BLaER1 treated with 17β-estradiol and CSF1 and Interleukin-3, amounts not matched to agents 10 nM and 100 nM (cell line): Measurements from ENCODE around the gene KIF3A.

ENCODE experiments used
- H3K27ac ChIP-seq, 11 experiments: shearing (Covaris generic); formaldehyde crosslinking; 2 replicates each; pipeline ENCODE4 v1.8.1; 2022
- H3K27me3 ChIP-seq, 11 experiments: shearing (Covaris generic); formaldehyde crosslinking; 2 replicates each; pipeline ENCODE4 v1.8.1; 2022
- H3K36me3 ChIP-seq, 11 experiments: shearing (Covaris generic); formaldehyde crosslinking; 2 replicates each; pipeline ENCODE4 v1.8.1; 2022
- H3K4me1 ChIP-seq, 10 experiments: shearing (Covaris generic); formaldehyde crosslinking; 2 replicates each; pipeline ENCODE4 v1.8.1; 2022
- H3K4me2 ChIP-seq, 11 experiments: shearing (Covaris generic); formaldehyde crosslinking; 2 replicates each; pipeline ENCODE4 v1.8.1; 2022
- H3K4me3 ChIP-seq, 10 experiments: shearing (Covaris generic); formaldehyde crosslinking; 2 replicates each; pipeline ENCODE4 v1.8.1; 2022
- H3K9ac ChIP-seq, 11 experiments: shearing (Covaris generic); formaldehyde crosslinking; 2 replicates each; pipeline ENCODE4 v1.8.1; 2022
- H3K9me3 ChIP-seq, 11 experiments: shearing (Covaris generic); formaldehyde crosslinking; replicated peaks in 1 of 11; 2 replicates each; pipeline ENCODE4 v1.8.1; 2022
- H4K20me1 ChIP-seq, 11 experiments: shearing (Covaris generic); formaldehyde crosslinking; 2 replicates each; pipeline ENCODE4 v1.8.1; 2022
- Cebpa-rat ChIP-seq, 11 experiments: shearing (Covaris generic); IDR thresholded peaks; 2 replicates each; pipeline ENCODE4 v1.8.1; 2022

The KIF3A gene

DNA sequence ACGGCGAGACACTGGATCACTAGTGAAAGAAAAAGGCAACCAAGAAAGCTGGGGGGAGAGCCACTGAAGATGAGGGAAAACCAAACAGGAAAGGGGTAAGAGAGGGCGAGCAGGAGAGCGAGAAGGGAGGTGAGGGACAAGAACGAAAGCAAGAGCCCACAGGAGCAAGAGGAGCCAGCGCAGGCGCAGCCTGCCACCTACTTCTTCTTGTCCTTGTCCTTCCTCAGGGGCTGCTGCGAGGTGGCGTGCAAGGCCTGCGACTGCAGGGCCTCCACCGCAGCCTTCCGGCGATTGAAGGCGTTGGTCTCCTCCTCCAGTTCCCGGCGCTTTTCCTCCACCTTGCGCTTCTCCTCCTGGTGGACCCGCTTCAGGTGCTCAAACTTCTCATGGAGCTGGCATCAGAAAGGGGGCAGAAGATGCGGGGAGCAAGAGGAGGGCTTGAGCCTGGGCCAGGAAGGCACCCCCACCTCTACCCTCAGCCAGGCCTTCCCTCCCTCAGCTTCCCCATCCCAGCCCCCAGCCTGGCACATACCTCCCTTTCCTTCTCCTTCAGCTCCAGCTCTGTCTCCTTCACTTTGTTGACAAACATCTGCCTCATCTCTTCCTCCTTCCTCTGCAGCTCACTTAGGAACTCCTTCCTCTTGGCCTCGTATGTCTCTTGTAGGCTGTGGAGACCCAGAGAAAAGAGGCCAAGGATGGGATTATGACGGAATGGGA lies 23.4 kb upstream of the KIF3A start:
- Histone ChIP-seq H3K36me3 (peaks cover 12 to 73% (median 38%) of the 10 kb centered on the region in 11 experiments; a peak in 20 of 22 replicates), H3K9me3 (no peaks in the 10 kb centered on the region), H3K27me3 (no peaks in the 10 kb centered on the region), H3K9ac (no peak overlapping the region), H4K20me1 (no peaks in the 10 kb centered on the region), H3K4me3 (no peak overlapping the region), H3K4me2 (peak overlapping the region in 1 of 11 experiments; percentile 11; a peak in 1 of 22 replicates), H3K4me1 (peaks cover 0 to 34% (median 13%) of the 10 kb centered on the region in 10 experiments; a peak in 12 of 20 replicates), H3K27ac (no peak overlapping the region)
- TF ChIP-seq Cebpa-rat (IDR thresholded peaks at IDR 0.05) = no peak

GRCh38 chr5:132760049-132760420 lies 22.7 kb upstream of the KIF3A start:
- H3K27ac ChIP-seq = no peak overlapping the region
- TF ChIP-seq Cebpa-rat (IDR thresholded peaks at IDR 0.05) = no peak
- H3K4me3 ChIP-seq = no peak overlapping the region
- no peak overlapping the region for H3K9ac ChIP-seq
- H3K36me3 ChIP-seq = peaks cover 12 to 67% (median 38%) of the 10 kb centered on the region in 11 experiments; a peak in 20 of 22 replicates
- no peaks in the 10 kb centered on the region for H3K9me3 ChIP-seq
- H3K4me1 ChIP-seq = peaks cover 0 to 34% (median 11%) of the 10 kb centered on the region in 10 experiments; a peak in 10 of 20 replicates
- no peak overlapping the region for H3K4me2 ChIP-seq
- H4K20me1 ChIP-seq = no peaks in the 10 kb centered on the region
- H3K27me3 ChIP-seq = no peaks in the 10 kb centered on the region

DNA sequence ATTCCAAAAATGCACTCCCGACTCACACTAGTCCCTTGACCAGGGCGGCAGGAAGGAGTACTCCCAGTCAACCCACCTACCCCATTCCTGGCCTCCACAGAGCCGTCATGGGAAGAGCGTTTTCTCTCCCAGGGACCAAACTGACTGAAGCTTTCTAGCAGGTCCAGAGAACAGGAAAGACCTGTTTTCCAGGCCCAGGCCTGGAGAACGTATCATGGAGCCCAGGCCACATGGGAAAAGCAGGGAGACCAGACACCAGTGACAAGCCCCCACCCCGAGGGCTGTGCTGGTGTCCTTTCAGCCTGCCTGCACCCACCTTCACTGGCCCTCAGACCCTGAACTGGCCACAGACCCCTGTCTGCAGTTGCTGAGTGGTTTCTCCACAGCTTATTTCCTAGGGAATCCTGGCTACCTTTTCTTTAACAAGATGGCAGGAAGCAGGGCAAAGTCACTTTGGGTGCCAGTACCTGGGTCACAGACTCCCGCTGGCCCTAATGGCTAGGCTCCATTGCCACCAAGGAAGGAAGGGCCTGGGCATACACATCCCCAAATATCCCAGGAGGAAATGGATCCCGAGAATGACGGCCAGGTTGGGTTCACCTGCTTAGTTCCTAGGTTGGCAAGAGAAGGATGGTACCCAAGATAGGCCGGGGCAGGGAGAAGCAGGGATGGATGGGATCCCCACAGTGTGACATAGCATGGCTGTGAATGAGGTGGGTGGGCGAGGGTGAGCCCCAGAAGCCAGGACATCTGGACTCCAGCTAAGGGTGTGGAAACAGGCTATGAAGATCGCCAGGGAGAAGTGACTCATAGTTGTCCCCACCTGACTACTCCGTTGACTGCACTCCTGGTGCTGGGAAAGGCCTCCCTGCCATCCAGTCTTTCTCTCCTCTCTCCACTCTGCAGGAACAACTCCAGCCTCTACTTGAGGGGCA lies 22.0 kb upstream of the KIF3A start:
- no peaks in the 10 kb centered on the region for H3K9me3 ChIP-seq
- no peak overlapping the region for H3K9ac ChIP-seq
- TF ChIP-seq Cebpa-rat (IDR thresholded peaks at IDR 0.05) = no peak
- H3K27ac ChIP-seq = no peak overlapping the region
- no peak overlapping the region for H3K4me3 ChIP-seq
- H4K20me1 ChIP-seq = no peaks in the 10 kb centered on the region
- no peak overlapping the region for H3K4me2 ChIP-seq
- H3K27me3 ChIP-seq = no peaks in the 10 kb centered on the region
- peaks cover 12 to 60% (median 32%) of the 10 kb centered on the region in 11 experiments; a peak in 19 of 22 replicates for H3K36me3 ChIP-seq
- H3K4me1 ChIP-seq = peaks cover 0 to 32% (median 10%) of the 10 kb centered on the region in 10 experiments; a peak in 10 of 20 replicates

DNA sequence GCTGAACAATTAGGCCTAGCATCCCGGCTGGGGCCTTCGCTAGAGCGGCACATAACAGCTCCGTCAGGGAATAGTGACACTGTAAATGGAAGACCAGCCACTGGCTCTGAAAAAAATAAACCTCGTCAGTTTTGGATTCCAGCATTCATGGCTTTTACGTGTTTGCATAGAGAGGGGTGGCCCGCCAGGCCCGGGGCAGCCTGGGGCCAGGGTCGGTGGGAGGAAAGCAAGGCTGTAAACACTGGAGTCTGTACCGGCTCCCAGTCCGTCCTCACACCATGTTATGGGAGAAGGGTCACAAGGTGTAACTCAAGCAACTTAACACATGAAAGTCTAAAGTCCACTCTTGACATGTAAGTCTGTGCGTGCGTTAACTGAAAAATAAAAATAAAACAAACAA lies 21.1 kb upstream of the KIF3A start:
- H3K4me1 ChIP-seq = peaks cover 0 to 26% (median 6%) of the 10 kb centered on the region in 10 experiments; a peak in 10 of 20 replicates
- no peak overlapping the region for H3K4me2 ChIP-seq
- no peak overlapping the region for H3K4me3 ChIP-seq
- no peaks in the 10 kb centered on the region for H4K20me1 ChIP-seq
- H3K9ac ChIP-seq = no peak overlapping the region
- no peaks in the 10 kb centered on the region for H3K27me3 ChIP-seq
- no peak overlapping the region for H3K27ac ChIP-seq
- TF ChIP-seq Cebpa-rat (IDR thresholded peaks at IDR 0.05) = no peak
- no peaks in the 10 kb centered on the region for H3K9me3 ChIP-seq
- H3K36me3 ChIP-seq = peaks cover 12 to 51% (median 30%) of the 10 kb centered on the region in 11 experiments; a peak in 19 of 22 replicates

DNA sequence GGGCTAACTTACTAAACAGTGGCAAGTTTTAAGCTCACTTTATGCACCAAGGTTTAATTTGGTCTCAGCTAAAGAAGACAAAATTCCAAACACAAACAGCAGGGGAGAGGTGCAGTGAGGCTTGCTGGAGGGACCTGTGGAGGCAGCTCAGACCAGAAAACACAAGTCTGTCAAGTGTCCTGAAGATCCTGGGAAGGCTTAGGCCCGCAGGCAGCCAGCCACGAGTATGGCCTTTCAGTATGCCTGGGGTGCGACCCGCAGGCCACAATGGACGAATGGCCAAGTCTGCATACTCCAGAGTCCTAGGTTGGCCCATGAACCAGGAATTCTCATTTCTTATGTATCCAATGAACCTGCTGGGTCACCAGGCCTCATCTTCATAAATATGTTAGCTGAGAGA lies 19.2 kb upstream of the KIF3A start:
- no peaks in the 10 kb centered on the region for H3K27me3 ChIP-seq
- H3K36me3 ChIP-seq = peaks cover 12 to 40% (median 23%) of the 10 kb centered on the region in 11 experiments; a peak in 16 of 22 replicates
- no peak for TF ChIP-seq Cebpa-rat (IDR thresholded peaks at IDR 0.05)
- H3K4me1 ChIP-seq = peaks cover 0 to 11% (median 0%) of the 10 kb centered on the region in 10 experiments; a peak in 5 of 20 replicates
- H3K4me3 ChIP-seq = no peak overlapping the region
- H3K27ac ChIP-seq = no peak overlapping the region
- H4K20me1 ChIP-seq = no peaks in the 10 kb centered on the region
- H3K9ac ChIP-seq = no peak overlapping the region
- H3K4me2 ChIP-seq = no peak overlapping the region
- H3K9me3 ChIP-seq = no peaks in the 10 kb centered on the region

- peaks cover 4 to 24% (median 14%) of the 10 kb centered on the region in 11 experiments; a peak in 15 of 22 replicates for H3K36me3 ChIP-seq
- H3K4me2 ChIP-seq = no peak overlapping the region
- no peaks in the 10 kb centered on the region for H3K27me3 ChIP-seq
- no peaks in the 10 kb centered on the region for H3K9me3 ChIP-seq
- H3K4me3 ChIP-seq = no peak overlapping the region
- no peaks in the 10 kb centered on the region for H3K4me1 ChIP-seq
- TF ChIP-seq Cebpa-rat (IDR thresholded peaks at IDR 0.05) = no peak
- H3K9ac ChIP-seq = no peak overlapping the region
- H4K20me1 ChIP-seq = no peaks in the 10 kb centered on the region
- no peak overlapping the region for H3K27ac ChIP-seq
Observed at GRCh38 chr5:132754947-132755346, 17.6 kb upstream of the KIF3A start.

GRCh38 chr5:132754111-132754510 lies 16.8 kb upstream of the KIF3A start:
- Histone ChIP-seq H3K27me3 (no peaks in the 10 kb centered on the region; a peak in 1 of 22 replicates), H3K4me2 (no peak overlapping the region), H4K20me1 (no peaks in the 10 kb centered on the region), H3K4me3 (no peak overlapping the region), H3K27ac (no peak overlapping the region), H3K9ac (no peak overlapping the region), H3K4me1 (no peaks in the 10 kb centered on the region), H3K9me3 (no peaks in the 10 kb centered on the region), H3K36me3 (peaks cover 0 to 15% (median 10%) of the 10 kb centered on the region in 11 experiments; a peak in 12 of 22 replicates)
- no peak for TF ChIP-seq Cebpa-rat (IDR thresholded peaks at IDR 0.05)

- no peaks in the 10 kb centered on the region for H4K20me1 ChIP-seq
- H3K9ac ChIP-seq = no peak overlapping the region
- H3K4me2 ChIP-seq = no peak overlapping the region
- peaks cover 0 to under 1% (median 0%) of the 10 kb centered on the region in 11 experiments; a peak in 1 of 22 replicates for H3K9me3 ChIP-seq
- peaks cover 0 to 8% (median 3%) of the 10 kb centered on the region in 11 experiments; a peak in 11 of 22 replicates for H3K36me3 ChIP-seq
- H3K4me1 ChIP-seq = no peaks in the 10 kb centered on the region
- H3K4me3 ChIP-seq = no peak overlapping the region
- peaks cover 0 to 6% (median 2%) of the 10 kb centered on the region in 11 experiments; a peak in 12 of 22 replicates for H3K27me3 ChIP-seq
- no peak overlapping the region for H3K27ac ChIP-seq
- no peak for TF ChIP-seq Cebpa-rat (IDR thresholded peaks at IDR 0.05)
Observed at GRCh38 chr5:132753135-132753987, 16.0 kb upstream of the KIF3A start.
